K562 (cell line): Measurements from ENCODE around the gene LBH. TPM values are rescaled to one million over a fixed set of nuclear protein-coding genes. Genes with fewer than 3 reads are reported as not detected.

ENCODE experiments used
- ARHGAP35 ChIP-seq: fragments of 450-650 bp; IDR thresholded peaks from 2 replicates; pipeline ENCODE4 v1.6.1; 2018; ENCODE audit not compliant: partially characterized antibody
- CEBPG ChIP-seq, 3 experiments: fragments of 200-800 bp in 1 of 3; sonication (Bioruptor generic) in 1 of 3; sonication (generic) in 1 of 3; formaldehyde crosslinking in 1 of 3; IDR thresholded peaks in 2 of 3; conservative IDR thresholded peaks in 1 of 3; 2 replicates each; pipeline versions ENCODE4 v1.6.1 to v1.8.0; 2016 to 2022; ENCODE audit warnings: missing compliant biosample characterization in 2 of 3, missing genetic modification characterization in 2 of 3, mild to moderate bottlenecking in 1 of 3, missing genetic modification reagents in 1 of 3
- COPS2 ChIP-seq: fragments of 450-650 bp; conservative IDR thresholded peaks from 2 replicates; pipeline ENCODE4 v1.6.1; 2016; ENCODE audit warnings: mild to moderate bottlenecking, moderate library complexity
- CXXC5 ChIP-seq: fragments of 250-450 bp; sonication (Bioruptor Pico); IDR thresholded peaks from 2 replicates; pipeline ENCODE4 v1.8.0; 2022; ENCODE audit warnings: inconsistent platforms, mild to moderate bottlenecking, moderate library complexity
- ELF2 ChIP-seq: fragments of 250-450 bp; sonication (Bioruptor Pico); IDR thresholded peaks from 2 replicates; pipeline ENCODE4 v1.5.0; 2021; ENCODE audit warnings: mild to moderate bottlenecking
- NR2C1 ChIP-seq, 2 experiments: fragments of 450-650 bp; IDR thresholded peaks; 2 replicates each; pipeline ENCODE4 v1.6.1; 2017; ENCODE audit warnings: mild to moderate bottlenecking in 2 of 2, antibody characterized with exemption in 1 of 2, inconsistent platforms in 1 of 2, missing compliant biosample characterization in 1 of 2, missing genetic modification characterization in 1 of 2
- PCBP2 ChIP-seq: fragments of 200-400 bp; formaldehyde crosslinking; IDR thresholded peaks from 2 replicates; pipeline ENCODE4 v1.6.1; 2018; ENCODE audit warnings: low read length, low read depth, mild to moderate bottlenecking, moderate library complexity; ENCODE audit not compliant: poor library complexity, severe bottlenecking
- RFX7 ChIP-seq: fragments of 250-450 bp; sonication (Bioruptor Pico); IDR thresholded peaks from 2 replicates; pipeline ENCODE4 v1.5.1; 2021; ENCODE audit warnings: mild to moderate bottlenecking
- ZBED1 ChIP-seq: IDR thresholded peaks from 2 replicates; pipeline ENCODE4 v1.6.1; 2014
- ZBTB12 ChIP-seq: fragments of 250-450 bp; sonication (Bioruptor Pico); IDR thresholded peaks from 2 replicates; pipeline ENCODE4 v1.4.0; 2020
- ZNF133 ChIP-seq: fragments of 250-450 bp; sonication (Bioruptor Pico); IDR thresholded peaks from 2 replicates; pipeline ENCODE4 v1.4.0; 2020; ENCODE audit warnings: mild to moderate bottlenecking
- ZNF3 ChIP-seq: fragments of 250-450 bp; sonication (Bioruptor Pico); IDR thresholded peaks from 2 replicates; pipeline ENCODE4 v1.5.0; 2021; ENCODE audit warnings: mild to moderate bottlenecking, moderate library complexity
- ZNF395 ChIP-seq: fragments of 200-800 bp; sonication (Bioruptor generic); IDR thresholded peaks from 2 replicates; pipeline ENCODE4 v1.6.1; 2017; ENCODE audit warnings: missing genetic modification characterization, missing compliant biosample characterization
- ZNF707 ChIP-seq: fragments of 250-450 bp; sonication (Bioruptor Pico); conservative IDR thresholded peaks from 2 replicates; pipeline ENCODE4 v1.8.0; 2022; ENCODE audit warnings: inconsistent platforms, mild to moderate bottlenecking, moderate library complexity
- ZNF830 ChIP-seq: fragments of 250-450 bp; sonication (Bioruptor Pico); IDR thresholded peaks from 2 replicates; pipeline ENCODE4 v1.5.0; 2021; ENCODE audit warnings: mild to moderate bottlenecking
- polyA plus RNA-seq, 8 experiments: library from polyadenylated mRNA; depleted of rRNA in 4 of 8; stranded (reverse) in 5 of 8; unstranded in 3 of 8; fragments of >200 nt; fragmentation: Nextera tagmentation in 2 of 8; fragmentation: Illumina TruSeq in 1 of 8; extraction: Ambion mirVana in 2 of 8; extraction: Trizol in 1 of 8; gene quantifications; 2 replicates each; pipeline versions ENCODE4 v1.2.1 to v1.2.3, GENCODE V29; 2011 to 2014; ENCODE audit warnings: inconsistent platforms in 1 of 8, missing spikeins in 1 of 8
- total RNA-seq, 7 experiments: library from RNA; depleted of rRNA in 6 of 7; stranded (reverse); fragments of >200 nt in 6 of 7; fragmentation: Illumina TruSeq in 2 of 7; extraction: Trizol in 2 of 7; gene quantifications; 2 replicates each; pipeline versions ENCODE4 v1.2.1 to v1.2.3, GENCODE V29; 2011 to 2021; ENCODE audit warnings: low replicate concordance in 1 of 7
- TF ChIP-seq, protein P1 (sequence below), 2 experiments: IDR thresholded peaks; 2 replicates each; pipeline ENCODE4 v1.6.1; 2011; ENCODE audit warnings: borderline replicate concordance in 1 of 2, control low read depth in 1 of 2, low read depth in 1 of 2, low read length in 1 of 2, mild to moderate bottlenecking in 1 of 2, mixed read lengths in 1 of 2, moderate library complexity in 1 of 2; ENCODE audit not compliant: insufficient read depth in 1 of 2, insufficient read length in 1 of 2, poor library complexity in 1 of 2, severe bottlenecking in 1 of 2; ENCODE audit errors: extremely low read depth in 1 of 2
- TF ChIP-seq, protein P2 (sequence below): sonication (generic); formaldehyde crosslinking; IDR thresholded peaks from 2 replicates; pipeline ENCODE4 v1.8.1; 2023; ENCODE audit warnings: missing genetic modification reagents, mild to moderate bottlenecking, borderline replicate concordance

Gene LBH
- total and polyA plus RNA-seq, 9 of the 15 experiments (the other 6 are each of a cell fraction or from before 2014, with no cell fraction given): 3.1 to 13.4 (median 7.4) TPM

DNA sequence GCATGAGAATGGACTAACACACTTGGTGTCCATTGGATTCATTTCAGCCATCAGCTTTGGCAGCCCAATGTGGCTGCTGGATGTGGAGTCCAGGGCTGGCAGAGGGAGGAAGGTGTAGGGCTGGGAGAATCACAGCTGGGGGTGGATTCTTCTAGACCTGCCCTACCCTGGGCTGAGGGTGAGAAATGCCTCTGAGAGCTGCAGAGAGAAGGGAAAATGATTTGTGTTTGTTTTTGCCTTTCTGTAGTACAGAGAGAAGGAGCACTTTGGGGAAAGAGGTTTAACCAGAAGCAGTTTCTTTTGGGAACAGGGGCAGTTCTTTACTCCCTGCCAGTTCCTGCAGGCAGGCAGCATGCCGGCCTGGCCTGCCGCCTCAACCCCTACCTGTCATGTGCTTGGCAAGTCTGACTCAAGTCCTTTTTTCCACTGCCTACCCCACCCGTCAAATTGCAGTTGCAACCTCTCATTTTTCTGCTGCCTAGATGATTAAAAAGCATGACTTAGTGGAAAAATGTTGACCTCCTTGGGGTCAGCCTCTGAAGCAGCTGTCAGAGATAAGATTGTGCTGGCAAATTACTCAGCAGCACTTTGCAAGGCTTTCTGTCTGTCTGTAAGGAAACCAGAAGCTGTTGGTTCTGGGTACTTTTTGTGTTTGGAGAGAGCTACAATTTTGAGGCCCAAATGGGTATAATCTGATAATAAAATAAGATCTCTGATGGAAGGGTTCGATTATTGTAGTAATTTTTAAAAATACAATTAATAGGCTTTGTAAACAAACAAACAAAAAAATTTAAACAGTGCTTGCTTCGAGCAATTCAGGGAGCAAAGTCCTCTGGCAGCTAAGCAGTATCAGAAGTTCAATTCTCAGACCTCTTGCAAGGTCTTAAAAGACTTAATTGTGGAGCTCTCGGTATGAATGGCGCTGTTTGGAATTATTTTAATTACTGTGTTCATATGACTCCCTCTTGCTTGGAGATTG, 21.7 kb downstream of the LBH start (continued):
- TF ChIP-seq ZNF133 (CRISPR knock-in tag) (no peak), ZNF3 (CRISPR knock-in tag) (no peak), NR2C1 (IDR thresholded peaks at IDR 0.05) (peak; percentile 92), NR2C1 (tag; IDR thresholded peaks at IDR 0.05) (peak; percentile 96), ZBTB12 (CRISPR knock-in tag) (peak; percentile 36; the same call in 1 of the 2 replicates), ELF2 (no peak), CXXC5 (CRISPR knock-in tag) (peak; percentile 70), PCBP2 (no peak), ZBED1 (peak; percentile 76; the same call in 1 of the 2 replicates), CEBPG (CRISPR knock-in tag; IDR thresholded peaks at IDR 0.05) (no peak), CEBPG (tag; conservative IDR thresholded peaks at IDR 0.05 in 1 of 2, IDR thresholded peaks at IDR 0.05 in 1 of 2) (peak in 1 of 2 experiments; percentile 63; a peak in 2 of 4 replicates), RFX7 (CRISPR knock-in tag) (no peak), ZNF830 (CRISPR knock-in tag) (no peak), ZNF395 (peak; percentile 92), ZNF707 (peak; percentile 47; the same call in 1 of the 2 replicates), ARHGAP35 (no peak), COPS2 (no peak)
- TF ChIP-seq, protein P1, sequence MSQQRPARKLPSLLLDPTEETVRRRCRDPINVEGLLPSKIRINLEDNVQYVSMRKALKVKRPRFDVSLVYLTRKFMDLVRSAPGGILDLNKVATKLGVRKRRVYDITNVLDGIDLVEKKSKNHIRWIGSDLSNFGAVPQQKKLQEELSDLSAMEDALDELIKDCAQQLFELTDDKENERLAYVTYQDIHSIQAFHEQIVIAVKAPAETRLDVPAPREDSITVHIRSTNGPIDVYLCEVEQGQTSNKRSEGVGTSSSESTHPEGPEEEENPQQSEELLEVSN (IDR thresholded peaks at IDR 0.05; ENCODE audit: borderline replicate concordance in 1 of 2, extremely low read depth in 1 of 2, insufficient read depth in 1 of 2, insufficient read length in 1 of 2, low read depth in 1 of 2, low read length in 1 of 2, poor library complexity in 1 of 2, severe bottlenecking in 1 of 2): peak; percentile 85 to 93
- TF ChIP-seq, protein P2, sequence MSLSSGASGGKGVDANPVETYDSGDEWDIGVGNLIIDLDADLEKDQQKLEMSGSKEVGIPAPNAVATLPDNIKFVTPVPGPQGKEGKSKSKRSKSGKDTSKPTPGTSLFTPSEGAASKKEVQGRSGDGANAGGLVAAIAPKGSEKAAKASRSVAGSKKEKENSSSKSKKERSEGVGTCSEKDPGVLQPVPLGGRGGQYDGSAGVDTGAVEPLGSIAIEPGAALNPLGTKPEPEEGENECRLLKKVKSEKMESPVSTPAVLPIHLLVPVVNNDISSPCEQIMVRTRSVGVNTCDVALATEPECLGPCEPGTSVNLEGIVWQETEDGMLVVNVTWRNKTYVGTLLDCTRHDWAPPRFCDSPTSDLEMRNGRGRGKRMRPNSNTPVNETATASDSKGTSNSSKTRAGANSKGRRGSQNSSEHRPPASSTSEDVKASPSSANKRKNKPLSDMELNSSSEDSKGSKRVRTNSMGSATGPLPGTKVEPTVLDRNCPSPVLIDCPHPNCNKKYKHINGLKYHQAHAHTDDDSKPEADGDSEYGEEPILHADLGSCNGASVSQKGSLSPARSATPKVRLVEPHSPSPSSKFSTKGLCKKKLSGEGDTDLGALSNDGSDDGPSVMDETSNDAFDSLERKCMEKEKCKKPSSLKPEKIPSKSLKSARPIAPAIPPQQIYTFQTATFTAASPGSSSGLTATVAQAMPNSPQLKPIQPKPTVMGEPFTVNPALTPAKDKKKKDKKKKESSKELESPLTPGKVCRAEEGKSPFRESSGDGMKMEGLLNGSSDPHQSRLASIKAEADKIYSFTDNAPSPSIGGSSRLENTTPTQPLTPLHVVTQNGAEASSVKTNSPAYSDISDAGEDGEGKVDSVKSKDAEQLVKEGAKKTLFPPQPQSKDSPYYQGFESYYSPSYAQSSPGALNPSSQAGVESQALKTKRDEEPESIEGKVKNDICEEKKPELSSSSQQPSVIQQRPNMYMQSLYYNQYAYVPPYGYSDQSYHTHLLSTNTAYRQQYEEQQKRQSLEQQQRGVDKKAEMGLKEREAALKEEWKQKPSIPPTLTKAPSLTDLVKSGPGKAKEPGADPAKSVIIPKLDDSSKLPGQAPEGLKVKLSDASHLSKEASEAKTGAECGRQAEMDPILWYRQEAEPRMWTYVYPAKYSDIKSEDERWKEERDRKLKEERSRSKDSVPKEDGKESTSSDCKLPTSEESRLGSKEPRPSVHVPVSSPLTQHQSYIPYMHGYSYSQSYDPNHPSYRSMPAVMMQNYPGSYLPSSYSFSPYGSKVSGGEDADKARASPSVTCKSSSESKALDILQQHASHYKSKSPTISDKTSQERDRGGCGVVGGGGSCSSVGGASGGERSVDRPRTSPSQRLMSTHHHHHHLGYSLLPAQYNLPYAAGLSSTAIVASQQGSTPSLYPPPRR (CRISPR knock-in tag): no peak
